Measurements from ENCODE around the gene MRPS15. TPM values are rescaled to one million over a fixed set of nuclear protein-coding genes. Genes with fewer than 3 reads are reported as not detected.

MRPS15 gene
- total RNA-seq, 2 experiments from 2014 or later: 137 to 149 TPM

Other genes with a start within 250 kb of the MRPS15 start
- gene THRAP3, start 239.9 kb downstream of the MRPS15 start, total RNA-seq: 100 to 1,000 TPM; 159 TPM
- gene SH3D21, start 158.0 kb downstream of the MRPS15 start, total RNA-seq: 1 to 10 TPM; 9.3 to 9.4 TPM
- gene EVA1B, start 140.7 kb downstream of the MRPS15 start, total RNA-seq: 1 to 10 TPM; 5.3 to 6.3 TPM
- gene STK40, start 78.5 kb downstream of the MRPS15 start, total RNA-seq: 10 to 100 TPM; 43.1 to 51.5 TPM
- 10 to 100 TPM; 64.1 to 66.8 TPM for gene LSM10, start 66.5 kb downstream of the MRPS15 start, total RNA-seq
- 1 to 10 TPM; 2.4 to 2.7 TPM for gene OSCP1, start 13.9 kb downstream of the MRPS15 start, total RNA-seq
- under 1 TPM; 0.04 to 0.06 TPM for gene CSF3R, start 18.5 kb upstream of the MRPS15 start, total RNA-seq

Data from activated naive CD8-positive, alpha-beta T cell treated with anti-CD3 and anti-CD28 coated beads for 36 hours (primary cell).